Kasumi-1 (cell line): Measurements from ENCODE around the gene RHOBTB1.

Experiments
- DNase-seq, 2 experiments: peaks; one replicate each; lab custom pipeline; 2025; lab: John Stamatoyannopoulos, UW

The RHOBTB1 gene

GRCh38 chr10:60820093-60820754, 123.8 kb downstream of the RHOBTB1 start:
- peak in 1 of 2 experiments; percentile 39 for DNase-seq
